Suppressor macrophage treated with lipopolysaccharide for 4 hours (primary cell): Measurements from ENCODE around the gene ST7.
A peak's percentile ranks its signal among the peaks of the same experiment; 100 is the strongest.

Experiments used
- DNase-seq: peaks from one replicate; pipeline ENCODE4 v3.0.0-alpha.2; 2020

ST7 gene

GRCh38 chr7:116953372-116953905 lies at the start of gene ST7:
TSS of gene ST7 (plus strand) at chr7:116953501. CDS start at chr7:116953541, 40 bp downstream.
- peak; percentile 66 for DNase-seq

- no peak for DNase-seq
Measured at GRCh38 chr7:116906391-116906790, 46.9 kb upstream of the ST7 start.

GRCh38 chr7:116910383-116910782 lies 42.9 kb upstream of the ST7 start:
- DNase-seq: no peak

- no peak for DNase-seq
Measured at GRCh38 chr7:116911801-116912200, 41.5 kb upstream of the ST7 start.

- DNase-seq: no peak
Measured at GRCh38 chr7:116912269-116912909, 40.9 kb upstream of the ST7 start.

GRCh38 chr7:116918704-116919103 lies 34.6 kb upstream of the ST7 start:
- no peak for DNase-seq

GRCh38 chr7:116920359-116920758 lies 32.9 kb upstream of the ST7 start:
- no peak for DNase-seq

- no peak for DNase-seq
Measured at GRCh38 chr7:116922545-116922944, 30.8 kb upstream of the ST7 start.

- no peak for DNase-seq
Measured at GRCh38 chr7:116924741-116925140, 28.6 kb upstream of the ST7 start.

GRCh38 chr7:116929021-116929420 lies 24.3 kb upstream of the ST7 start:
- DNase-seq: no peak

GRCh38 chr7:116929914-116930913 lies 23.1 kb upstream of the ST7 start:
- peak; percentile 85 for DNase-seq

GRCh38 chr7:116932566-116932965 lies 20.7 kb upstream of the ST7 start:
- no peak for DNase-seq

GRCh38 chr7:116933465-116933864 lies 19.8 kb upstream of the ST7 start:
- DNase-seq: no peak

GRCh38 chr7:116934580-116934979 lies 18.7 kb upstream of the ST7 start:
- no peak for DNase-seq

GRCh38 chr7:116936844-116937243 lies 16.5 kb upstream of the ST7 start:
- DNase-seq: peak; percentile 13

GRCh38 chr7:116938678-116939077 lies 14.6 kb upstream of the ST7 start:
- no peak for DNase-seq

GRCh38 chr7:116940689-116941370 lies 12.5 kb upstream of the ST7 start:
- no peak for DNase-seq

GRCh38 chr7:116942504-116942903 lies 10.8 kb upstream of the ST7 start:
- no peak for DNase-seq

GRCh38 chr7:116948934-116949333 lies 4.4 kb upstream of the ST7 start:
- DNase-seq: no peak

GRCh38 chr7:116949941-116950801 lies 3.1 kb upstream of the ST7 start:
- DNase-seq: no peak

- DNase-seq: no peak
Measured at GRCh38 chr7:116950889-116951351, 2.4 kb upstream of the ST7 start.
